NCI-H187 (cell line): ENCODE measurements around the gene CAPN15.
A peak's percentile ranks its signal among the peaks of the same experiment; 100 is the strongest.

Experiments
- DNase-seq, 2 experiments: peaks; one replicate each; lab custom pipeline; 2025; lab: John Stamatoyannopoulos, UW

The CAPN15 gene

GRCh38 chr16:578232-578869, 50.8 kb downstream of the CAPN15 start:
- DNase-seq = no peak

DNA sequence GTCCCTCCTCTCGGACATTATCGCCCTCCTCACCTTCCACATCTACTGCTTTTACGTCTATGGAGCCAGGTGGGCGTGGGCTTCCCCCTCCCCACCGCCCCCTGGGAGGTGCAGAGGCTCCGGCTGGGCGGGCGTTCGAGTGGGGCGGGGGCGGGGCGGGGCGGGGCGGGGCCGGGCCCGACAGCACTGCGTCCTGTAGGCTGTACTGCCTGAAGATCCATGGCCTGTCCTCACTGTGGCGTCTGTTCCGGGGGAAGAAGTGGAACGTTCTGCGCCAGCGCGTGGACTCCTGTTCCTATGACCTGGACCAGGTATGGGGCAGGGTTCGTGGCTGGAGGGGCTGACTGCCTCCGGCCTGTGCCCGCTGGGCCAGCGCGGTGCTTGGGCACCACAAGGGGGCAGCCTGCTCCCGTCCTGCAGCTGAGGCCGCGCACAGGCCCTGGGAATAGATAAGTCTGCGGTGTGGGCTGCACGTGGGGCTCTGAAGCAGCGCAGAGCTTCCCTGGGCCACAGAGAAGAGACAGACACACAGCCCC, 51.4 kb downstream of the CAPN15 start:
- DNase-seq = peak; percentile 39 to 72

DNA sequence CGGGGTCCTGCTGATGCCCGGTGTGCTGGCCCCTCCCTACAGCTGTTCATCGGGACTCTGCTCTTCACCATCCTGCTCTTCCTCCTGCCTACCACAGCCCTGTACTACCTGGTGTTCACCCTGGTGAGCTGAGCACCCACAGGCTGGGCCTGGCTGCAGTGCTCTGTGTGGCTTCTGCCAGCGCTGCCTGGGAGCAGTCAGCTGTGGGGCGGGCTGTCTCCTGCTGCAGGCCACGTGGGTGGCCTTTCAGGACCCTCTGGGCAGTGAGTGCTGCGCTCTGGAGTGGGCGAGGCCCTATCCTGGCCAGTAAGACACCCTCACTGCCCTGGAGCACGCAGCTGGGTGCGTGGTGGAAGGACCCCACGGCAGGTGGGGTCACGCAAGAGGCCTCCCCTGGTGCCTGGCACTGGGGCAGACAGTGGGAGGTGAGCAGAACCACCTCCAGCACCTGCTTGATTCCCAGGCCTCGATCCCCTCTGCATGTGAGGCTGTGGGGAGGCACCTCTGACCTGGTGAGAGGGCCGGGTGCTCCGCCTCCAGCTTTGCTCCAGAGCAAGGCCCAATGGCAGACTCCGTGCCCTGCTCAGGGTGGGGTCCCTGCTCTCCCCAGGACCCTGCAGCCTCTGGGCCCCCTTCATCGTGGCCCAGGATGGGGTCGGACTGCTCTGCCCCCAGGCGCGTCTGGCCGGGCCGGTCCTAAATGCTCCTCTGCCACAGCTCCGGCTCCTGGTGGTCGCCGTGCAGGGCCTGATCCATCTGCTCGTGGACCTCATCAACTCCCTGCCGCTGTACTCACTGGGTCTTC, 52.8 kb downstream of the CAPN15 start:
- DNase-seq = no peak

GRCh38 chr16:580946-581498, 53.5 kb downstream of the CAPN15 start:
- DNase-seq = no peak

DNA sequence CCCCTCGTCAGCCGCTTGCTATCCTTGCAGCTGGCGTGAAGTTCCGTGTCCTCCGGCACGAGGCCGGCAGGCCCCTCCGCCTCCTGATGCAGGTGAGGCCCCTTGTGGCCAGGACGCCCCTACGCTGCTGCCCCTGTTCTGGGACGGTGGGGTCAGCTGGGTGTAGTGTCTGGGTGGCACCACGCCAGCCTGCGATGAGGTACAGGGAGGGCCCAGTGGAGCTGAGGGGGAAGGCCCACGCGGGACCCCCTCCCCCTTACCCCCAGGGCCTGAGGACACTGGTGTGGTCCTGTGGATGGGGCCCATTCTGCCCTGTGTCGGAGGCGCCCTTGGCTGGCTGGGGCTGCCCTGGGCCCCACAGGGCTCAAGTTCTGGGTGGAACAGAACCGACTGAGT, 54.7 kb downstream of the CAPN15 start:
- no peak for DNase-seq

DNA sequence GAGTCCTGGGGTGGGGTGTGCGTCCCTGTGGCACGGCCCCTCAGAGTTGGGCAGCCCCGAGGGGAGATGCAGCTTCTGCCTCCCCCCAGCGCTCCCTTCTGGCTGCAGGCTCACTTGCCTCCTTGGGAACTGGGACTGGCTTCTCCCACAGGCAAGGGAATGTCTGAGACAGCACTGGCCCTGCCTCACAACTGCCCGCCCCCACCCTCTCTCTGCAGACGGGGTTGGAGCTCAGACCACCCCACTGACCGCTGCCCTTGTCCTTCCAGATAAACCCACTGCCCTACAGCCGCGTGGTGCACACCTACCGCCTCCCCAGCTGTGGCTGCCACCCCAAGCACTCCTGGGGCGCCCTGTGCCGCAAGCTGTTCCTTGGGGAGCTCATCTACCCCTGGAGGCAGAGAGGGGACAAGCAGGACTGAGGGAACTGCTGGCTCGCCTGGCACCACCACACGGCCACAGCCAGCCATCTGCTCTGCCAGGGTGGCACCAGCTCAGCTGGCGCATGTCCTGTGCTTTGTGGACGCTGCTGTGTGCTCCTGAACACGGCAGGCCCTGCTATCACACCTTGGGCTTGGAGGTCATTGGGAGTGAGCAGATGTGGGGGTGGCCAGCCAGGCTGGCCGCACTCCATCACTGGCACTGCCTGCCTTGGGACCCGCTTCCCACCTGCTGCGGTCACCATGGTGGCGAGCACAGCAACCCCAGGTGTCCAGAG, 55.3 kb downstream of the CAPN15 start:
- no peak for DNase-seq

GRCh38 chr16:583470-583814, 55.9 kb downstream of the CAPN15 start:
- no peak for DNase-seq

GRCh38 chr16:583815-584591, 56.5 kb downstream of the CAPN15 start:
- DNase-seq = no peak

- DNase-seq = no peak
Observed at GRCh38 chr16:585351-585750, 57.8 kb downstream of the CAPN15 start.

DNA sequence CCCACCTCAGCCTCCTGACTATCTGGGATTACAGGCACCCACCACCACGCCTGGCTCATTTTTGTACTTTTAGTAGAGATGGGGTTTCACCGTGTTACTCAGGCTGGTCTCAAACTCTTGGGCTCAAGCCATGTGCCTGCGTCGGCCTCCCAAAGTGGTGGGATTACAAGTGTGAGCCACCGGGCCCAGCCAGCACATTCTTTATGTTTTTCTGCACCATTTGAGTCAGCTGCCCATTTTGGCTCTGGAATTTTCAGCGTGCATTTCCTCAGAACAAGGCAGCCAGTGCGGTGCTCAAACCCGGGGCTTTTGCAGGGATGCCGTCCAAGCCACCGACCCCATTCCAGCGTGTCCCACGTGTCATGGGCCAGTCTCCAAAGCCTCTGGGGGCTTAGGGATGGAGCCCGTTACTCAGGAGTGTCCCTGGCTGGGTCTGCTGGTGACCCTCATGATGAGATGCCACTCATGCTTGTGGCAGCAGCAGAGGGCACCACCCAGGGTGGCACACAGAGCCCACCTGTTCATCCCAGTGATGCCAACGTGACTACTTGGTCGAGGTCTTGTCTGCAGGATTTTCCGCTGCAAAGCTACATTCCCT, 58.6 kb downstream of the CAPN15 start:
- no peak for DNase-seq

- no peak for DNase-seq
Observed at GRCh38 chr16:586645-587590, 59.4 kb downstream of the CAPN15 start.

- DNase-seq = no peak
Observed at GRCh38 chr16:588639-588888, 61.1 kb downstream of the CAPN15 start.

GRCh38 chr16:588889-589657, 61.6 kb downstream of the CAPN15 start:
- peak; percentile 94 to 100 for DNase-seq

DNA sequence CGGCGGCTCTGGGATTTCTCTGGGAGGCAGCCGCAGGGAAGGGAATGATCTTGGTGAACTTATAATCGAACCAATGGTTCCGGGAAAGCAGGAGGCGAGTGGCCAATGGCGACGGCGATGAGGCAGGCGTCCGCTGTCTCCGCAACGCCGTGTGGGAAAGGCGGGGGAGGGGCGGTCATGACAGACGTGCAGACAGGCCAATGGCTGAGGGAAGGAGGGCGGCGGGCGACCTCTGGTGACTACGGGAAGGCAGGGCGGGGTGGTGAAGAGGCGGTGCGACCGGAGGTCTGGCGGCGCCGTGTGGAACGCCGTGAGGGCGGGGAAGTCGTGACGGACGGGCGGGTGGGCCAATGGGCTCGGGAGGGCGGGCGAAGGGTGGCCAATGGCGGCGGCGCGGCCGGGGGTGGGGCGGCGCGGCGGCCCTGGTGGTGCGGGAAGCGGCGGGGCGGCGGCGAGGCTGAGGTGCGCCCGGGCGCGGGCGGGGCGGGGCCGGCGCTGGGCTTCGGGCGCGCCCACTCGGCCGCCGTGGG, 62.2 kb downstream of the CAPN15 start, which contains the start of gene RAB40C:
Gene RAB40C (plus strand): TSS at position 409 of the 530 bp plus-strand sequence. CDS start 226 bp downstream, outside the sequence.
- peak; percentile 99 to 100 for DNase-seq

- no peak for DNase-seq
Observed at GRCh38 chr16:590188-590814, 62.8 kb downstream of the CAPN15 start.

GRCh38 chr16:590815-591200, 63.3 kb downstream of the CAPN15 start:
- DNase-seq = no peak

DNA sequence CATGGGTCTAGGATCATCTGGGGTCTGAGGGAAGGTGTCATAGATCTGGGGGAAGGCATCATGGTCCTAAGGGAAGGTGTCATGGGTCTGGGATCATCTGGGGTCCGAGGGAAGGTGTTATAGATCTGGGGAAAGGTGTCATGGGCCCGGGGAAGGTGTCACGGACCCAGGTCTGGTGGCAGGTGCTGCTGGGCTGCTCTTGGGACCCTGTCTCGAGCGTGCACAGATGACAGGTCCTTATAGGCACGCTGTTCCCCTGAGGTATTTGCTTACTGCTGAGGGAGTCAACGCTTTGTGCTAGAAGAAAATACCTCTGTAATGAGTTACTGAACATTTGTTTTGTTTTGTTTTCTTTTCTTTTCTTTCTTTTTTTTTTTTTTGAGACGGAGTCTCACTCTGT, 63.7 kb downstream of the CAPN15 start:
- DNase-seq = no peak

- no peak for DNase-seq
Observed at GRCh38 chr16:591892-592517, 64.5 kb downstream of the CAPN15 start.
